GM19468 (cell line): ENCODE data around the gene PACRG.

Experiments
- ATAC-seq: cut with Tn5 transposase; IDR thresholded peaks from one replicate; pipeline ENCODE4 v1.9.1; 2021; ENCODE audit warnings: mild to moderate bottlenecking, moderate library complexity, moderate number of reproducible peaks; ENCODE audit not compliant: unreplicated experiment; ENCODE audit errors: extremely low read depth

The PACRG gene

DNA sequence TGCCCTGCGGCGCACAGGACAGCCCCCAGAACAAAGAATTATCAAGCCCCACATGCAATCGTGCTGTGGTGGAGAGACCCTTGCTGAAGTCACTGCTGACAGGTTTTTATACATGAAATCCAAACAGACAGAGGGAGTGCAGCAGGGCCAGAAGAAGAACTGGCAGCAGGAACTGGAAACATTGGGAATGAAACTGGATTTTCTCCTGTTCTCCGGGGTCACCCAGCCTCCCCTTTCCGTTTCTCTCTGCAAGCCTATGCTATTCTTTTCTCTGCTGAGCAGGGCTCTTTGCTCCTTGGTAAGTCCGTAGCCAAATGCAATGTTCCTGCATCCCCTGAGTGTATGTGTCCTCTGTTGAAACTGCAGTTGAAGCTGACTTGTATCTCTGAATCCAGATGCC, 623.2 kb downstream of the PACRG start:
- ATAC-seq, result no peak

DNA sequence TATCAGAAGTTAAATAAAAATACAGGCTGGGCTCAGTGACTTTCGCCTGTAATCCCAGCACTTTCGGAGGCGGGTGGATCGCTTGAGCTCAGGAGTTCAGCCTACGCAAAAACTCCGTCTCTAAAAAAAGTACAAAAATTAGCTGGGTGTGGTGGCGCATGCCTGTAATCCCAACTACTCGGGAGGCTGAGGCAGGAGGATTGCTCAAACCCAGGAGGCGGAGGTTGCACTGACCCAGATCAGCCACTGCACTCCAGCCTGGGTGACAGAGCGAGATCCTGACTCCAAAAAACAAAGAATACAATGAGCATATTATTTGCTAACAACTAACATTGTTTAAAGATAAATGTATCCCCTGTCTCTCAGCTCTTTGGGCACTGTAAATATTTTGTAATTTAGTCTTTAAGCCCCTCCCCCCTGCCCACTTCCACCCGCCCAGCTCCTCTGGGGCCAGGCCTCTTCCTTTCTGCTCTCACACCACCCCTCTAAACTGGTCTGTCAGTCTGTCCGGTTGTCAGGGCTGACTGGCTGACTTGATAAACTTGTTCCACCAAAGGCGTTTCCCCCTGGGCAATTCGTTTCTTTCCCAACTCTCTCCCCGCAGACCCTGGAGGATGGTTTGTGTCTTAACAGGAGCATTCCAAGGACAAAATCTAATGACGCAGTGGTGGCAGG, 624.4 kb downstream of the PACRG start:
- ATAC-seq, result no peak

GRCh38 chr6:163352966-163353365, 625.2 kb downstream of the PACRG start:
- no peak for ATAC-seq

DNA sequence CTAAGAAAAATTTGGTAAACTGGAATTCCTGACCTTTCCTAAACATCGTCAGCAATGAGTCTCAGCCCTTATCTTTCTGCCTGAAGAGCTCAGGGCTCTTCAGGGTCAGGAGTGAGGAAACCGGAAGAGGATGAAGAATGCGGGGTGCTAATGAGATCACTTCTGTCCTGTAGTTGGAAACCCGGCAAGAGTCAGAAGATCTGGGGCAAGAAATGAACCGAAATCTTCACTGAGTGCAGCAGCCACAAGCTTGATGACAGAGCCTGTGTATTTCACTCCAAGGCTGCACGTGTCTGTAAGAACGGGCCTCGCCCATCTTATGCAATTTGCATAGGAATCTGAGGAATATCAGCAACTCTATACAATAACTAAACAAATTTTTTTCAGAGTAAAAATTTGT, 626.3 kb downstream of the PACRG start:
- no peak for ATAC-seq

- ATAC-seq, result peak; percentile 44
These were observed 627.1 kb downstream of the PACRG start for GRCh38 chr6:163354761-163355425.

- no peak for ATAC-seq
These were observed 627.7 kb downstream of the PACRG start for GRCh38 chr6:163355426-163355991.

GRCh38 chr6:163356324-163356723, 628.5 kb downstream of the PACRG start:
- no peak for ATAC-seq

DNA sequence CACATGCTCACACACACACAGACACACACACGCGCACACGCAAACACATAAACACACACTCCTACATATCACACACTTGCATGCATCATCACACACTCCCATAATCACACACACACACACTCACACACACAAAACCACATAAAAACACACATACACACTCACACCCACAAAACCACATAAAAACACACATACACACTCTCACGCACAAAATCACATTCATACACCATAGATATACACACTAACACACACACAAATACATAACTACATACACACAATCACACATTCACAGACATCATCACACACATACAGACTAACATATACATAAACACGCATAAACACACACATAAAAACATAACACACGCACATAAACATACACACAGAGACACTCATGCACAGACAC, 629.0 kb downstream of the PACRG start:
- no peak for ATAC-seq

DNA sequence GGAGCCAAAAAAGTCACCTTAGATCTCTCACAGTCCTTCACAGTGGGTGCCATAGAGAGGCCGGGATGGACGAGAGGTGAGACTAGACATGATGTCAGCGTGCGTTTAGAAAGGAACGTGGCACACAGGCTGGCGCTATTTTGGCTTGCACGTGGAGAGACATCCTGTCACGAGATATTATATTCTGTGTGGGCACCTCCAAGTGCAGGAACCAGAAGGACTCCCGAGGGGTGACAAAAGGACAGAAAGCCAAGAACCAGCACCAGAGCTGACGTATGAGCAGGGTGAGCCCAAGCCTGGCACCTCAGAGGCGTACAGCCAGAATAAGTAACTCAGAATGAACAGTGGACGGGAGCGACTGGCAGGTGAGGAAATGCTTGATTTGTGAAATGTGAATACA, 636.9 kb downstream of the PACRG start:
- no peak for ATAC-seq
